ENCODE measurements around the gene DVL1. TPM values are rescaled to one million over a fixed set of nuclear protein-coding genes. Genes with fewer than 3 reads are reported as not detected.

The DVL1 gene
- total and polyA plus RNA-seq, 2 of the 13 experiments (the other 11 are each of a cell fraction or from before 2014, with no cell fraction given): 30.8 to 60.4 TPM

DNA sequence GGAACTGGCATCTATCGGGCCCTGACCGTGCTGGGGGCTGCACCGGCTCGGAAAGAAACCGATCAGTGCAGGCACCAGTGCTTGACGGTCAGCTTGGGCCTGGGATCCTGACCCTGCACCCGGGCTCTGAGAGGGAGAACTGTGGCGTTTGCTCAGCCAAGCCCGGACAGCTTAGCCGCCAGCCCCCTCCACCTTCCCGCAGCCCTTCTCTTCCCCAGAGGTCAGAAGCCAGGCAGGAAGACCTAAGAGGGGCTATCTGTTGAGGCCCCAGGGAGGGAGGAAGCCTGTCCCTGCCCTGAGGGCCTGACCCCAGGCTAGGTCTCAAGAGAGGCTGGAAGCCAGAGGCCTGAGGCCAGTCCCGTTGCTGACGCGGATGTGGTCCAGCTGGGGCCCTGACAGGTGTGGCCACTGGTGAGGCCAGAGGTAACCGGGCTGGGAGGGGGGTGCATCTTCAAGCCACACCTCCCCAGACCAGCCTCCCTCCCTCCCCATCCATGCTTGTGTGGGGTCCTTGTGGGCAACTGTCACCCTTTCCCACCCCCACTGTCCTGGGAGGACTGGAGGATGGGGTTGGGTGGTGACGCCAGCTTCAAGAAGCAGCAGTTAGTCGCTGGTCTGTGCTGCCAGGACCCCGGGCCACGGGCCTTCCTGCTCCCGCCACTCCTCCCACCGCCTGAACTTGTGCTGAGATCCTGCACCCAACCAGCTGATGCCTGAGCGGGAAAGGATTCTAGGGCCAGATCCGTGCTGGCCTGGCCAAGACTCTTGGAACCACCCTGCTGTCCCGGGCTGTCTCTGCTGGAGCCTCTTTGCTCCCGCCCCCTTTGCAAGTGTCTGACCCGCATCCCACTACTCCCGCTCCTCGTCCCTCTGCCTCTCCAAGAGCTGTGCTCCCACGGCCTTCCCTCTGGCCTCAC is 2.6 kb upstream of the DVL1 start:
- ATAC-seq (peak; percentile 1; the same call in 1 of the 3 replicates), DNase-seq (ENCODE audit: low spot score) (no peak), FAIRE-seq (no peak)
- POLR2A ChIA-PET: interaction anchor here (0.8 to 1.8 kb wide), 4 partner anchors 9 to 81 kb away, joined by 3 to 7 read pairs (median 5); partner anchors contain the start of gene AURKAIP1
- 63% methylated on average over 10 of the region's 29 CpGs for WGBS (ENCODE audit: low lambda C conversion rate)
- CTCF ChIA-PET (ENCODE audit: low intra/inter-chr PET ratio, low total read pairs): no interaction called here
- intact Hi-C loops (cut with micrococcal nuclease; ENCODE audit: unreplicated experiment) (no loop called here), in situ Hi-C loops (cut with HindIII; ENCODE audit: extremely low pct_ligation_motif_present, low pct_unique_long_range_greater_than_20kb) (no loop called here)
- Histone ChIP-seq H3K27ac (ENCODE audit: extremely low read length, insufficient read depth, low read length) (no peak overlapping the region), H2AFZ (ENCODE audit: low read length) (no peak overlapping the region), H4K20me1 (ENCODE audit: insufficient read depth, low read length) (peaks cover 10% of the 10 kb centered on the region; the same call in 1 of the 2 replicates), H3K9me3 (ENCODE audit: low read length) (no peaks in the 10 kb centered on the region), H3K36me3 (replicated peaks in 1 of 2; ENCODE audit: control insufficient read depth in 1 of 2, insufficient read depth in 2 of 2, low read length in 2 of 2) (no peaks in the 10 kb centered on the region), H3K79me2 (ENCODE audit: insufficient read depth, low read length) (peaks cover 21% of the 10 kb centered on the region), H3K4me3 (replicated peaks in 1 of 3; ENCODE audit: insufficient read depth in 1 of 3, low read depth in 2 of 3, low read length in 3 of 3) (peak overlapping the region in 1 of 3 experiments; percentile 10; a peak in 2 of 6 replicates), H3K27me3 (ENCODE audit: control insufficient read depth in 1 of 2, insufficient read depth in 2 of 2, low read length in 2 of 2) (no peaks in the 10 kb centered on the region), H3K4me1 (ENCODE audit: insufficient read depth, low read length) (peaks cover 27% of the 10 kb centered on the region), H3K9ac (ENCODE audit: insufficient read depth, low read depth, low read length) (no peak overlapping the region), H3K4me2 (ENCODE audit: low read depth, low read length) (peak overlapping the region; percentile 32)
- BruUV-seq (replicated peaks): no TSS peak
- no peak for TF ChIP-seq SRF (IDR thresholded peaks at IDR 0.05; ENCODE audit: low read depth, low read length)
- no peak for TF ChIP-seq BHLHE40 (IDR thresholded peaks at IDR 0.05; ENCODE audit: low read length)
- TF ChIP-seq ZSCAN12 (CRISPR knock-in tag; IDR thresholded peaks at IDR 0.05): no peak
- TF ChIP-seq SMAD9 (CRISPR knock-in tag; IDR thresholded peaks at IDR 0.05): no peak
- TF ChIP-seq PCBP1 (IDR thresholded peaks at IDR 0.05; ENCODE audit: borderline replicate concordance, low read depth, low read length): 0 out of 2 replicates have a peak, but pooled peaks have one; percentile 13
- TF ChIP-seq, protein P1, sequence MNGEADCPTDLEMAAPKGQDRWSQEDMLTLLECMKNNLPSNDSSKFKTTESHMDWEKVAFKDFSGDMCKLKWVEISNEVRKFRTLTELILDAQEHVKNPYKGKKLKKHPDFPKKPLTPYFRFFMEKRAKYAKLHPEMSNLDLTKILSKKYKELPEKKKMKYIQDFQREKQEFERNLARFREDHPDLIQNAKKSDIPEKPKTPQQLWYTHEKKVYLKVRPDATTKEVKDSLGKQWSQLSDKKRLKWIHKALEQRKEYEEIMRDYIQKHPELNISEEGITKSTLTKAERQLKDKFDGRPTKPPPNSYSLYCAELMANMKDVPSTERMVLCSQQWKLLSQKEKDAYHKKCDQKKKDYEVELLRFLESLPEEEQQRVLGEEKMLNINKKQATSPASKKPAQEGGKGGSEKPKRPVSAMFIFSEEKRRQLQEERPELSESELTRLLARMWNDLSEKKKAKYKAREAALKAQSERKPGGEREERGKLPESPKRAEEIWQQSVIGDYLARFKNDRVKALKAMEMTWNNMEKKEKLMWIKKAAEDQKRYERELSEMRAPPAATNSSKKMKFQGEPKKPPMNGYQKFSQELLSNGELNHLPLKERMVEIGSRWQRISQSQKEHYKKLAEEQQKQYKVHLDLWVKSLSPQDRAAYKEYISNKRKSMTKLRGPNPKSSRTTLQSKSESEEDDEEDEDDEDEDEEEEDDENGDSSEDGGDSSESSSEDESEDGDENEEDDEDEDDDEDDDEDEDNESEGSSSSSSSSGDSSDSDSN (CRISPR knock-in tag; IDR thresholded peaks at IDR 0.05): 0 out of 2 replicates have a peak, but pooled peaks have one; percentile 17
- peak; percentile 29; the same call in 1 of the 2 replicates for TF ChIP-seq ZFY (CRISPR knock-in tag; IDR thresholded peaks at IDR 0.05)
- TF ChIP-seq BCLAF1 (IDR thresholded peaks at IDR 0.05): no peak
- TF ChIP-seq ZUFSP (CRISPR knock-in tag; IDR thresholded peaks at IDR 0.05; ENCODE audit: borderline replicate concordance): no peak
- TF ChIP-seq ZNF333 (CRISPR knock-in tag; IDR thresholded peaks at IDR 0.05; ENCODE audit: borderline replicate concordance): no peak
- no peak for TF ChIP-seq ZNF7 (CRISPR knock-in tag; IDR thresholded peaks at IDR 0.05)
- no peak for TF ChIP-seq ZNF232 (CRISPR knock-in tag; IDR thresholded peaks at IDR 0.05; ENCODE audit: borderline replicate concordance)
- TF ChIP-seq ZNF496 (CRISPR knock-in tag; IDR thresholded peaks at IDR 0.05; ENCODE audit: insufficient replicate concordance): no peak

Measured in HepG2 (cell line).